CD4-positive, alpha-beta T cell treated with Interleukin-6 for 4 hours (primary cell): ENCODE results near the gene KCNJ8.
A peak's percentile ranks its signal among the peaks of the same experiment; 100 is the strongest.
"Not testable (repeated sequence)": the region's sequence is repeated elsewhere in the genome, so short reads cannot be mapped to it uniquely, and the experiment has no call there.

ENCODE experiments used
- DNase-seq: peaks from one replicate; pipeline ENCODE4 v3.0.0-alpha.2; 2020; ENCODE audit warnings: mixed read lengths

KCNJ8 gene

DNA sequence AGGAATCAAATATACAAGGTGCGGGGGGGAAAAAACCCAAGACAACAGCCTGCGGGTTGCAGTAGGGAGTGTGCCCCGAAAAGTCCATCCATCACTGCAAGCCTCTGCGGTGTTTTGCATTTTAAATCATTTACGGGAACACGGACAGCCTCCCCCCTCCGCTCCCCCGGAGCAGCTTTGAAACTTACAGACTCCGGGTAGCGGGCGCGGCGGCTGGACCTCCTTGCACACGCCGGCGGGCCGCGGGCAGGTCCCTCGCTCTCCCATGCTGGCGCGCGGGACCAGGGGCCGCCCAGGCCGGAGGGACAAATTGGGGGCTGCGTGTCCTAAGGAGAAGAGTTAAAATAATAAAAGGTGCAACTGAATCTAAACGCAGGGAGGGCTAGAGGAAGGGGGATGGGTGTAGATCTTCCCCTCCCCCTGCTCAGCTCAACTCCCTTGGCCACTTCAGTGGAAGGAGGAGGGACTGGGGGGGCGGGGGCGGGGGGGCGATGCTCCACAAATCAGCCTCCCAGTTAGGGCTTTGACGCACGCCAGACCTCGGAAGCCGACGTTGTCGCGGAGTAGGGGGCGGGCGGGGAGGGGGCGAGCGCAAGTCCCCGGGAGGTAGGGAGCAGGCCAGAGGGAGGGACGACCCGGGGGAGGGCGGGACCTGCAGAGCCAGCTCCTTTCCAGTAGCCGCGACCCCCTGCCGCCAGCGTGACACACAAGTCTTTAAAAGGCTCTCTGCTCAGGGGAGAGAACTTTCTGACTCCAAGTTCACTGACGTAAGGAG is at the start of gene KCNJ8:
Gene KCNJ8, minus strand, starts transcription at position 349 of the 775 bp plus-strand sequence. CDS start 1,090 bp downstream, outside the sequence.
- DNase-seq = peak; percentile 6

DNA sequence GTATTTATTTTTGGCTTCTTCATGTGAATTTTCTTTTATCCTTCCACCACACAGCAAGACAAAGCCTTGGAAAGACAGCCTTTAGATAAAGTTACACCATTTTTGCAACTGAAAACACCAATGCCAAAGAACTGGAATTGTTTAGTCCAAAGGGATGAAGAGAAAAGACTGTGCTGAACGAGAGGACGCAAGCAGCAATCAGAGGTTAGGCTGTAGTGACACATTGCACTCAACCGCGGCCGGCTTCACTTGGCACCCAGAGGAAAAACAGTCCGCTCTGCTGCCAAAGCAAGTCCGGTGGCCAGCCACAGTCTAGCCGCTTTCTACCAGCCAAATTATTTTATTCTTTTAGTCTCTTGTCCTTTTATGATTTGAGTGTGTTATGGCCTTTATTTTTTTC is 49.1 kb upstream of the KCNJ8 start:
- DNase-seq = no peak

DNA sequence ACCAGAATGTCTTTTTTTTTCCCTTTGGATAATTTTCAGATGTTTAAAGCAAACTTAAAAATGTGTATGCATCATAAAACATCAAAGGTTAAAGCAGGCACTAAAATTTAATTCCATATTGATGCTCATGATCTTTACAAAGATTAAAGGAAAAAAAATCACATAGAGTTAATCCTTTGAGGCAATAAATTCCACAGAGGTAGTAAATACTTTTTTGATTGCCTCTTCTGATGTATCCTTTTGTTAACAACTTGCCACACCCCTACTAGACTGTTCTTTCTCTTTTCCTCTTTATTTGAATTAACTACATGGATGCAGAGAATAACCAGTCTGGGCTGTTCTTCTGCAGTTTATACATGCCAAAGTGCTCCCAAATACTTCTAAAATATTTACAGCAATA is 45.2 kb upstream of the KCNJ8 start:
- no peak for DNase-seq

DNA sequence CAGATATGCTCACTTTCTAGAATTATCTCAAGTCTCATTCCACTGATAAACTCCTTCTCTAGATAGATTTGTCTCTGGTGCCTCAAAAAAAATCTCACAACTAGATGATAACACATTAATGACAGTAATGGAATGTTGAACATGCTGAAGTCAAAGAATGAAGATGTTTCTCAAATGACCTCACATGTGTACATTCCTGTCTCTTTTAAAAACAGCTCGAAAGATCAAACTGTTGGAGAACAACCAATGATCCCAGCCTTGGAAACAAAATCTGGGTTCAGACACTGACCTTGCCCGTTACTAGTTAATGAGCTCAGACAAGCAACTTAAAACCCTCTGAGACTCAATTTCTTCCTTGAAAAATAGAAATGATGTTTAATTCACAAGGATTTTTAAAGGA is 44.7 kb upstream of the KCNJ8 start:
- DNase-seq = no peak

DNA sequence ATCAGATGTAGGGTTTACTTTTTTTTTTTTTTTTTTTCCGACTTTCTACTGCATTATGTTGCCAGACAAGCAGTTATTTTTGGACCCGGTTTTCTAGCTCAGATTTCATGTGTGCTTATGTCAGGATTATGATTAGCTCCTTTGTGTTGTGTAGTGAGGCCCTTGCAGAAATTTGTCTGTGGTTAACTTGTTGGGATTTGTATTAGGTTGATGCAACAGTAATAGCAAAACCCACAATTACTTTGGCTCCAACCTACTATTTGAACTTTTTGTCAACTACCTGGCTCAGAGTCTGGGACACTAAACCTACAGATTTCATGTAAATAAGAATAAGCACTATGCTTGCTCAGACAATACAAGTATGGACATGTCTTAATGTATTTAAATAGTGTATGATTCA is 44.1 kb upstream of the KCNJ8 start:
- no peak for DNase-seq

DNA sequence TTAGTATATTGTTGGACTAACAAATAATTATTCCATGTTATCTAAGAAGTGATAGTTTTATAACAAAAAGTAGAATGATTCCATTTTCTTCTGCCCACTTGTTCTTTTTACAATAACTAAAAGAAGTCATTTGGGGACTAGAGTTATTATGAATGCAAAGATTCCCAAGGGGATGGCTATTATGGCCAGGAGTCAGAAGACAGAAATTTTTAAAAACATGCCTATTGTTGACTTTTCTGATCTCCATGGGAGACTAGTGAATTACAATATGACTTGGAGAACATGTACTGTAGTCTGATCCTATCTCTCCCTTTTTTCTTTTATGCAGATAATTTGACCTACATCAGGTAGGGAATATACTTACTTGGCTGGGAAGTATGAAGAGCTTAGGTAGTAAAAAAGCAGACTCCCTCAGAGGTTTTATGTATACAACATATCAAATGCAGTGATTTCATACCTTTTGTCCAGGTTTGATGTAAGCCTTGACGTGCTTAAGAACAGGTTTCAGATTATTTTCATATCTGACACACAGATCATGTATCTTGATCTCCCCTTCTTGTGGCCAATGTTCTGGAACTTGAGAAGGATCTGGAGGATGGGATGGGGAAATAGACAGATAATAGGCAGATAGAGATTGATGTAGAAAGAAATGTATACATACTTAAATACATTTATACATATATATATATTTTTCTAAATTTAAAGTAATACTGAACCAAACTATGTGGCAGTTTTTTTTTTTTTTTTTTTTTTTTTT is 41.0 kb upstream of the KCNJ8 start:
- no peak for DNase-seq

DNA sequence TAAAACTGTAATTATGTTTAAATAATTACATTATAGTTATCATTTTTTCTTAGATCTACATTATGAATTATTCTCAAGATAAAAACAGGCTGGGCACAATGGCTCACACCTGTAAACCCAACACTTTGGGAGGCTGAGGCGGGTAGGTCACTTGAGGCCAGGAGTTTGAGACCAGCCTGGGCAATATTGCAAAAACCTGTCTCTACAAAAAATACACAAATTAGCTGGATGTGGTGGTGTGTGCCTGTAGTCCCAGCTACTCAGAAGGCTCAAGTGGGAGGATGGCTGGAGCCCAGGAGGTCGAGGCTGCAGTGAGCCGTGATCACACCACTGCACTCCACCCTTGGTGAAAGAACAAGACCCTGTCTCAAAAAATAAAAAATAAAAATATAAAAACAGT is 40.3 kb upstream of the KCNJ8 start:
- no peak for DNase-seq

DNA sequence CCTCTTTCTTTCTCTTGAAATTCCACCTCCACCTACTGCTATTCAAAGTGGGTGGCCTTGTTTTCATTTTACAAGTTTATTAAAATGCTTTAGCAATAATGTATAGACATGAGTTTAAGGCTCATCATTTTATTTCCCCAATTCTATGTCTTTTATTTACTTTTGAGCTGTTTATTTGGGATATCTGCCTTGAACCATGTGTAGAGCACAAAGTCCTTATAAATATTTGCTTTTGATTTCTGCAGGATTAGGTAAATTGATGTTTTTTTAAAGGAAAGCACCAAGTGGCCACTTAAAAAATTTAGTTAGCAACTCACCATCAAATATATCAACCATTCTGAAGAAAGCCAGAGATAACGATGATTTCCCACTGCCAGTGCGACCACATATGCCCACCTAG is 39.8 kb upstream of the KCNJ8 start:
- DNase-seq = no peak

DNA sequence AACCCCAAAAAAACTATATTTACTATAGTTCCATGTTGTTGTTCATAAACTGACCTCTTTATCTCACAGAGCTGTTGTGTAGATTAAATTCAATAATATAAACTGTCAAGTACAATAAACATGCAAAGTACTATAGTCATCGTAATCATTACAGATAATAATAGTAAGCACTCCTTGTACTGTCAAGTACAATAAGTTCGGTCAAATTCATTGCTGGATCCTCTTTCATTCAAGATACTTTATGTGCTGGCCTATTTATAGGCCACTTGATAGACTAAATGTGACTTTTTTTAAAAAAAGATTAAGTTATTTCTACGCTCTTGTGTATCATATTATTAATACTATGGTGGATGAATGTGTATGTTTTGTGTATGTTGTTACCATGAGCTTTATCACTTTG is 39.2 kb upstream of the KCNJ8 start:
- no peak for DNase-seq

DNA sequence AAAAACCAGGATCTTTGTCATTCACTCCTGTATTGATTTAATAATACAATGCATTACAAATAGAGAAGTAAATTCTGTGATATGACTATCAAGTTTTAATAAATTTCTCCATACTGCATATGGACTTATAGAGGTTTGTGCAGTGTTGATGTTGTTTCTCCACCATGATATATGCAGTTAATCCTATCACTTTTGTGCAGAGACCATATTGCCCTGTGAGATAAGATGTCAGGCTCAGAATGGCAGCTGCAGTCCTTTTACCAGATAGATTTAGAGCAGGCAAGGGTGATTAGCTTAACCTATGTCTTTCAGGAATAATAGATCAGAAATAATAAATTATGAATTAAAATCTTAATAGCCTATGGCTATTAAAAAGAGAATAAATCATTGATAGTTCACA is 38.6 kb upstream of the KCNJ8 start:
- no peak for DNase-seq

DNA sequence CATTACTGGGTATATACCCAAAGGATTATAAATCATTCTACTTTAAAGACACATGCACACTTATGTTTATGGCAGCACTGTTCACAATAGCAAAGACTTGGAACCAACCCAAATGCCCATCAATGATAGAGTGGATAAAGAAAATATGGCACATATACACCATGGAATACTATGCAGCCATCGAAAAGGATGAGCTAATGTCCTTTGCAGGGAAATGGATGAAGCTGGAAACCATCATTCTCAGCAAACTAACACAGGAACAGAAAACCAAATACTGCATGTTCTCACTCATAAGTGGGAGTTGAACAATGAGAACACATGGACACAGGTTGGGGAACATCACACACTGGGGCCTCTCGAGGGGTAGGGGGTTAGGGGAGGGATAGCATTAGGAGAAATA is 37.8 kb upstream of the KCNJ8 start:
- not testable (repeated sequence) for DNase-seq

DNA sequence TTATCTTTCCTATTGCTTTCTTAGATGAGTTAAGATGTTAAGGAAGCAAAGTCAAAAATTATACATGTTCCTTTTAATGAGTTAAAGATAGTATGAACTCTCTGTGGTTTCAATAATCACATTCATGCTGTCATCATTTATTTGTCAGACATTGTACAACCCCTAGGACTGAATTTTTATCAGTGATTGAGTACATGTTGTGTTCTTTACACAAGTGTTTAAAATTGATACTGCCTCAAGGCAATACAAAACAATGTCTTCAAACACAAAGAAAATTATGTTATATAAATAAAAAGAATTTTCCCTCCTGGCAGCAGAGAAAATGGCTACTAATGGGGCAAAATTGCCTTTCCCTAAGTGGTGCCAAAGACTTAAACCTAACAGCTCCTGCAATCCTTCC is 34.6 kb upstream of the KCNJ8 start:
- DNase-seq = no peak

DNA sequence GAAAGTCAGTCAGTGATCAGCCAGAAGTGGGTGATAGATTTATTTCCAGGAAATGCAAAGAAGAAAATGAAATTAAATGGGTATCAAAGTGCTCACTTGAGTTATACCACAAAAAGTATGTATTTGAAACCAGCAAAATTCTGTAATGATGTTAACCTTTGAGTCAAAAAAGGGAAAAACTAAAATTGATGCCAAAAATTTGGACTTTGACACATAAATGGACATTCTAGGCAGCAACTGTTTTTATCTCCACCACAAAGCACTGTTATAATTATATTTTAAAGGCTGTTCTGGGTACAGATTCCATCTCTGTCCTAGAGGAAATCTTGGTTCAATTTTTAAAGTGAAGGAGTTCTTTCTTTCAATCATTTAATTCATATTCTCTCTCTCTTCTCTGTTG is 31.7 kb upstream of the KCNJ8 start:
- no peak for DNase-seq

DNA sequence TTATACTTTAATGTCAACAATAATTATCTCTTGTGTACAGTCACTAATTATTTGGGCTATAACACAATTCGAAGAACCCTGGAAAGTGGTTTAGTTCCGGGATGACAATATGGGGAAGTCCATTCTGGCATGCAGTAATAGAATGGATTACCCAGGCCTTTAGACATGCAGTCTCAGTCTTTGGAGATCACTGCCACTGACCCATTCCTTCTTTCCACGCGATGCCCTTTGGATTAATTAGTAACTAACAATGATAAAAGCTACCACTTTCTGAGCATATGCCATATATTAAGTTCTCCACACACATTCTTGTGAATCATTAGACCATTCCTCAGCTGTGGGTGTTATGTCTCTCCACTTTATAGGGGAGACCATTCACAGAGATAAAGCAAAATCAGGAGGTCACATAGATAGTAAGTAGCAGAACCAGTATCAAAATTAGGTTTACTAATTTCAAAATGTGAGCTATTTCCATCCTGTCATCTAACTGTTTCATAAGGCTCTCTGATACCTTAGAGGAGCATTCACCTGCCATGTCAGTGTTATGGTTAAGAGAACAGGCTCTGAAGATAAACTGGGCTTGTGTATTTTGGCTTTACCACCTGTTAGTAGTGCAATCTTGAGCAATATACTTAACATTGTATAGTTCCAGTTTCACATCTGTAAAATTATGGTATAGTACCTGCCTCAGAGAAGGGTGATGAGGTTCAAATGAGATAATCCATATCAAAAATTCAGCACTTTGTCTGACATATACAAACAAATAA is 27.2 kb upstream of the KCNJ8 start:
- DNase-seq = no peak

DNA sequence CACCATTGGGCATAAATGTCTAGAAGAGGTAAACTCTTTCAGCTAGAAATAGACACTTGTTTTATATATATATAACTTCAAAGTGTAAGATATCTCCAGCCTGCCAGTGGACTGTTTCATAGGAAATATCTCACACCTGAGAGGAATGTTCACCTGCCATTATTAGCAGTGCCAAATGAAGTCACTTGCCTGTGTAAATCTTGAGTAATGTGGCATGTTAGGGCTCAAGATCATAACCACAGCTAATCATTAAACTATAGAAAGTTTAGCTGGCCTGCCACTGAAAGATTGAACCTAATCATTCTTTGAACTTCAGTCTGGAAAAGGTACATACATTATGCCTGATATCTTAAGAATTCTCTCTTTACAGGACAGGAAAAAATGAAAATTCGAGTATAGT is 25.5 kb upstream of the KCNJ8 start:
- DNase-seq = no peak

DNA sequence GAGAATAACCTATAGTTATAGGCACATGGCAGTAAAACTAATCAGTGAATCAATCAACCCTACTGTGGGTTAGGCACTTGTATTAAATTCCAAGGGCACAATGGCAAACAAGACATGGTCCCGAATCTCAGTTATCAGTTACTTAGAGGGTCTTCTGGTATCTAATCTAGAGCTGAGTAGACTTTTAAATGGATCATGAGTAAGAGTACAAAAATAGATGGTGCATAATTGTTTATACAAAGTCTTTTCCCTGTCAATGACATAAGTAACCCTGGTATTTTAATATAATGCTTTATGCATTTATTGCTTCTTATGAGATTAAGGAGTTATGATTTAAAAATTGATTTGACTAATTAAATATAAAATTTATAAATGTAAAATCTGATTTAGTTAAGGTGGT is 23.0 kb upstream of the KCNJ8 start:
- no peak for DNase-seq

DNA sequence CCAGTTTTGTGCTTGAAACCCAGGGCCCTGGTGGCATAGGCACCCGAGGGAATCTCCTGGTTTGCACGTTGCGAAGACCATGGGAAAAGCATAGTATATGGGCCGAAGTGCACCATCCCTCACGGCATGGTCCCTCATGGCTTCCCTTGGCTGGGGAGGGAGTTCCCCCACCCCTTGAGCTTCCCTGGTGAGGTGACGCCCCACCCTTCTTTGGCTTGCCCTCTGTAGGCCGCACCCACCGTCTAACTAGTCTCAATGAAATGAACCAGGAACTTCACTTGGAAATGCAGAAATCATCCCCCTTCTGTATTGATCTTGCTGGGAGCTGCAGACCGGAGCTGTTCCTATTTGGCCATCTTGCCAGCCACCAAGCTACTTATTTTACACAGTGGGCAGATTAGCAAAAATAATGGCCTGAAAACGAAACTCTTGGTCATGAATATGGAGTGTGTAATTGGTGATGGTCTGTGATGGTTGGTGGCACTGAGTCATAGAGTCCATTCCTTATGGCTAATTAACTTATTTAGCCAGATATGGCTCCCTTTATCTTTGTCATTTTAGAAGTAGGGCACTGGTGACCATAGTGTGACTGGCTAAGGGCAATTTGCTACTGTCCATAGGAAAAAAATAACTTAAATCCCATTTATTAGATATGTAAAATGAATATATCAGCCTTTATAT is 21.3 kb upstream of the KCNJ8 start:
- DNase-seq = no peak

DNA sequence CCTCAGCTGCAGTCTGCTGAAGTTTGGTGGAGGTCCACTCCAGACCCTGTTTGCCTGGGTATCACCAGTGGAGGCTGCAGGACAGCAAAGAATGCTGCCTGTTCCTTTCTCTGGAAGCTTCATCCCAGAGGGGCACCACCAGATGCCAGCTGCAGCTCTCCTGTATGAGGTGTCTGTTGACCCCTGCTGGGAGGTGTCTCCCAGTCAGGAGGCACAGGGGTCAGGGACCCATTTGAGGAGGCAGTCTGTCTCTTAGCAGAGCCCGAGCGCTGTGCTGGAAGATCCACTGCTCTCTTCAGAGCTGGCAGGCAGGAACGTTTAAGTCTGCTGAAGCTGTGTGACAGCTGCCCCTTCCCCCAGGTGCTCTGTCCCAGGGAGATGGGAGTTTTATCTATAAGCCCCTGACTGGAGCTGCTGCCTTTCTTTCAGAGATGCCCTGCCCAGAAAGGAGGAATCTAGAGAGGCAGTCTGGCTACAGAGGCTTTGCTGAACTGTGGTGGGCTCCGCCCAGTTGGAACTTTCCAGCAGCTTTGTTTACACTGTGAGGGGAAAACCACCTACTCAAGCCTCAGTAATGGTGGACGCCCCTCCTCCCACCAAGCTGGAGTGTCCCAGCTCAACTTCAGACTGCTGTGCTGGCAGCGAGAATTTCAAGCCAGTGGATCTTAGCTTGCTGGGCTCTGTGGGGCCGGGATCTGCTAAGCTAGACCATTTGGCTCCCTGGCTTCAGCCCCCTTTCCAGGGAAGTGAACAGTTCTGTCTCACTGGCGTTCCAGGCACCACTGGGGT is 20.5 kb upstream of the KCNJ8 start:
- DNase-seq = not testable (repeated sequence)

DNA sequence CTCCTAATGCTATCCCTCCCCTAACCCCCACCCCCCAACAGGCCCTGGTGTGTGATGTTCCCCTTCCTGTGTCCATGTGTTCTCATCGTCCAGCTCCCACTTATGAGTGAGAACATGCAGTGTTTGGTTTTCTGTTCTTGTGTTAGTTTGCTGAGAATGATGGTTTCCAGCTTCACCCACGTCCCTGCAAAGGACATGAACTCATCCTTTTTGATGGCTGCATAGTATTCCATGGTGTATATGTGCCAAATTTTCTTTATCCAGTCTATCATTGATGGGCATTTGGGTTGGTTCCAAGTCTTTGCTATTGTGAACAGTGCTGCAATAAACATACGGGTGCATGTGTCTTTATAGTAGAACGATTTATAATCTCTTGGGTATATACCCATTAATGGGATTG is 15.2 kb upstream of the KCNJ8 start:
- not testable (repeated sequence) for DNase-seq

DNA sequence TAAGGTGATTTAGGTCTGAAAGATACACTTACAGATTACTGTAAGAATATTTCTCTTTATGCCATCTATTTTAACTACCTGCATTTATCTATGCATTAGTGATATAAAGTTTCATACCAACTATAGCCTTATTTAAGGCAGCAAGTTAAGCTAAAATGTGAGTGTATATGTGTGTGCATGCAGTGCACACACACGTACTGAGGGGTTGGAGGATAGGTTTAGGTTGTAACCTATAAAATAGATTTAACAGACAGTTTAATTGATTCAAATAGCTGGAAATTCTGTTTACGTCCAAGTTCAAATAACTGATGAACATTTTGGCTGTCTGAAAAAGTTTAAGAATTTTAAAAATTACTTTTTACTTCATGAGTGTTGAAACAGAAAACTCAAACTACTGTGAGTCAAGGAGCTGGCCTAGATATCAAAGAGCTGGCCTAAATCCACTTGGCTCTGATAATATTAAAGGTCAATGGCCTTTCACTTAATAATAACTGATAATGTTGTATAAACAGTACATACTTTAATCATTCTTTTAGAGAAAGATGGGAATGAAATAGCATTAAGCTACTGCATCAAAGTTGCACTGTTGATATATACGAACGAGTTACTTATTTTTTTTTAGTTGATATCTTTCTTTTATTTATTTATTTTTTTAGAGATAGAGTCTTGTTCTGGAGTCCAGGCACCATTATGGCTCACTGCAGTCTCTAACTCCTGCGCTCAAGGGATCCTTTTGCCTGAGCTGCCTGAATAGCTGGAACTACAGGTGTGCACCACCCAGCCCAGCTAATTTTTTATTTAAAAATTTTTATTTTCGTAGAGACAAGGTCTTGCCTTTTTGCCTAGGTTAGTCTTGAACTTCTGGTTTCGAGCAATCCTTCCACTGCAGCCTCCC is 13.8 kb upstream of the KCNJ8 start:
- DNase-seq = no peak

DNA sequence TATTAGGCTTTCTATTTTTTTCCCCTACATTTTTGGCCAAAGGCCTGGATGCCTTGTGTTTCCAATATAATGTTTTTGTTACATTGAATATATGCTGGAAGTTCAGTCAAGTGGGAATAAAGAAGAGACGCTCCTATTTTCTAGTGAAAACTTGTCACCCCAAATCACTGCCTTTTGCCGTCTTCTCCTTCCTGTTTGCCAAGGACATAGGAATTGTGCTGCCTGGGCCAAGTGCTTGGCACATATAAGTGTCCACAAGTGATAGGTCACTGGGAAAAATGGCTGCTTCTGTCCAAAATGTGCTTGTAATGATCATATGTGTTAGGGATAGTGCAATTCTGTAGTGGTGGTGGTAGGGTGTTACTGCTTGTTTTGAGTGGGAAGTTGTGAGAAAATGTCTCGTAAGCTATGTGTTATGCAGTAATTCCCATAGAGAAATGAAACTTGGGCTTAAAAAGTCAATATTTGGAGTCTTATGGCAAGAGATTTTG is 11.6 kb upstream of the KCNJ8 start:
- no peak for DNase-seq
